ENCODE data around the gene ENPEP.
"Not testable (repeated sequence)": the region's sequence is repeated elsewhere in the genome, so short reads cannot be mapped to it uniquely, and the experiment has no call there.

Gene ENPEP

GRCh38 chr4:110484029-110484428, 8.1 kb downstream of the ENPEP start:
- DNase-seq (ENCODE audit: low read depth) = no peak

DNA sequence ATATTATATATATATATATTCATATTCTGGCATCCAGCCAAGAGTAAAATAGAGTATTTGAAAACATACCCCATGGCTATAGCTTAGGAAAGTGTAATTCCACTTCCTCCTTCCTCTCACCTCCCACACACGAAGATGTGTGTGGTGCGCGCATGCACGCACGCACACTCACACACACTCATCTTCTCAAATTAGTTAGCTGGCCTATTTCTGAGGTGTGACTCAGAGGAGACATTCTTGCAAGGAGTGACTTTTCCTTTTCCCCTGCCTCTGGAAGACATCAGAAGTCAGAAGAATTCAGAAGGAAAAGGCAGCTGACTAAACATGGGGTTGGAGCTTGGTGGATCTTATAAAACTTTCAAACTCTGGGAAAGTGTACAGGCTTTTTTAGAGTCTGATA, 8.8 kb downstream of the ENPEP start:
- no peak for DNase-seq (ENCODE audit: low read depth)

DNA sequence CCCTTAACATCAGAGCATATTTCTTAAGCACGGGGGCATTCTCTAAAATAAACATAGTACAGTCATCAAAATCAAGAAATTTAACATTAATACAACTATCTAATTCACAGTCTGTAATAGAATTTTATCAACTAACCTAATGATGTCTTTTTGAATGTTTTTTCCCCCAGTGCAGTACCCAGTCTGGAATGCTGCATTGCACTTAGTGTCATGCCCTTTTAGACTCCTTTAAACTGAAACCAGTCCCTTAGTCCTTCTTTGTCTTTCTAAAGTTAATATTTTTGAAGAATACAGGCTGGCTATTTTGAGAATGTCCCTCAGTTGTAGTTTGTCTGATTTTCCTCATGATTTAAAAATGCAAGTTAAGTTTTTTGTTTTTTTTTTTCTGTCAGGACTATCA, 9.5 kb downstream of the ENPEP start:
- no peak for DNase-seq (ENCODE audit: low read depth)

DNA sequence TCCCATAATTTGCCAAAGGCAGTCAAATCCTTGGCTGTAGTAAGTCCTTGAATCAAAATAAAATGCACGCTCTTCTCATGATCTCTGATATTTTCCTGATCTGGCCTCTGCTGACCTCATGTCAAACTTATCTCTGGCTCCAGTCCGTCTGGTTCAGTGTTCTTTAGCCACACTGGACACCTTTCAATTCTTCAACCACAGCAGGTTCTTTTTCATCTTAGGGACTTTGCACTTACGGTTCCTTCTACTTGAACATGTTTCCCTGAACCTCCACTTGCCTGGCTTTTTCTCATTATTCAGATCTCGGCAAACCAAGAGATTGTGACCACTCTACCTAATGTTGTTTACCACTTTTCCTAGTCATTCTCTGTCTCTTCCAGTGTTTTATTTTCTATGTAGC, 10.3 kb downstream of the ENPEP start:
- no peak for DNase-seq (ENCODE audit: low read depth)

DNA sequence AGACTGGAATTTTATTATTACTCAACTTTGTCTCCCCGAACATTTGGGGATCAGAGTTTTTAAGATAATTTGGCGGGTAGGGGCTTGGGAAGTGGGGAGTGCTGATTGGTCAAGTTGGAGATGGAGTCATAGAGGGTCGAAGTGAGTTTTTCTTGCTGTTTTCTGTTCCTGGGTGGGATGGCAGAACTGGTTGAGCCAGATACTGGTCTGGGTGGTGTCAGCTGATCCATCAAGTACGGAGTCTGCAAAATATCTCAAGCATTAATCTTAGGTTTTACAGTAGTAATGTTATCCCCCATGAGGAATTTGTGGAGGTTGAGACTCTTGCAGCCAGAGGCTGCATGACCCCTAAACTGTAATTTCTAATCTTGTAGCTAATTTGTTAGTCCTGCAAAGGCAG, 10.9 kb downstream of the ENPEP start:
- DNase-seq (ENCODE audit: low read depth) = not testable (repeated sequence)

- no peak for DNase-seq (ENCODE audit: low read depth)
These were observed 11.9 kb downstream of the ENPEP start for GRCh38 chr4:110487873-110488272.

DNA sequence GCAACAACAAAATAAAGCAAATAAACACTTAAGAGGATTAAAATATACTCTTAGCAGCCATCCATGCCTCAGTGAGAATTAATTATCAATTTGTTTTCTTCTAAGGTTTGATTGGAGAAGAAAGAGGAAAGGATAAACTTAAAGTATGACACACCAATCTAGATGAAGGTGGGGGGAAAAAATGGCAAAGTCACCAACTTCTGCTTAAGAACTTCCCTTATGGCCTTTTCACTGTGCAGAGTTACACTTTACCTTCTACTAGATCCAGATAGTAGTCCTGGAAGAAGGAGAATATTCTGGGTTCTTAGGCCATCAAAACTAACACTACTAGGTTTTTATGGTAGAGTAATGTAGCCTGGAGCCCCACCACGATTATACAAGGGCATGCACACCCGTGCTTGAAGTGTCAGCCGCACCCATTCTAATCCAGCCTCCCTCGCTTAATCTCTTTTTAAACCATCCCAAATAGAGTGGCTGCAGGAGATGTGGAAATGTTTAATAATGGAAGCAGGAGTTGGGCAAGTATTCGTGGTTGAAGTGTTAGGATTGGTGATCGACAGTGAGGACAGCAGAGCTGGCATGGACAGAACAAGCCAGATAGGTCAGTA, 14.1 kb downstream of the ENPEP start:
- no peak for DNase-seq (ENCODE audit: low read depth)

DNA sequence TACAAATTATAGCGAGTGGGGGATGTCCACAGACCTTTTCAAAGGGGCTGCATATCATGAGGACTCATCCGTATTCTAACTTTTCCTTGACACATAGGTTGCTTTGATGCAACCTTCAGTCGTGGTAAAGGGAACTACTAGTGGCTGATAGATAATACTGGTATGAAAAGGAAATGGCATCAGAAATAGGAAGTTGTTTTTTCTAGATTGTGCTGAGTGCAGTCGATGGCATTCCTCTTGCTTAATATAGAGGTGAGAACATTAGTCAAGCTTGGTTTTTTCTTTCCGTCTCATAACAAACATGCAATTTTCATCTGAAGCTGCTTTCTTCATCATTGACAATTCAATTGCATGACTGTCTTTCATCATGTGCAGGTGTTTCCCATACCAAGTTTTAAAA, 16.6 kb downstream of the ENPEP start:
- DNase-seq (ENCODE audit: low read depth) = no peak

DNA sequence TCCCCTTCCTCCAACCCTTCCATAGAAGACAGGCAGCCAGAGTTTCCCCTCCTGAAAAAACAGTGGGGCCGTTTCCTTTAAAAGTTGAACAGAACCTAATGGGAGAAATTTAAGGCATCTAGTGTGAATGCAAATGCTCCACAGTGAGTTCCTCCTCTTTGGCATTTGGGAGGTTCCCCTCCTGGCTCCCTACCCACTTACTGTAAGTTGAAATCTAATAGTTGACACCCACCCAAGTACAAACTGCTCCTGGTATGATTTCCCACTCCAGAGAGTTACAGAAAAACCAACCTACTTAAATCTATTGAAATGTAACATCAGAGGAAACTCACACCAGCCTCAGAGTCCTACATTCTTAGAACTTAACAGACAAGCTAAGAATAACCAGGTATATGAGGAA, 17.6 kb downstream of the ENPEP start:
- DNase-seq (ENCODE audit: low read depth) = no peak

DNA sequence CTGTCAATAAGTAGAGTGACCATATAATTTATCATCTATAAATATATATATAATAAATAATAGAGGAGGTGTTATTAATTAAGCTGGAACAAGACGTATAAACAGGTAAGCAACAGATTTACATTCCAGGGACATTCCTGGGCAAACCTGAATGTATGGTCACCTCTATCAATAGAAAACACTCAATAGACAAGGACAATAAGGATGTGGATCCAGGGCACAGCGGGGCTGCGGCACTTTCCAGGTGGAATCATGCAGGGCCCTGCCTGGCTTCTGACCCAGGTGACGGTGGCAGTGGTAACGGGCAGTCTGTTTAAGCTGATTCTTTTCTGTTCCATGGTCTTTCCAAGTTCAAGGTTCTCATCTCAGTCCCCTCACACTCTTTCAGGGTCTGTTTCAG, 22.5 kb downstream of the ENPEP start:
- DNase-seq (ENCODE audit: low read depth) = no peak

GRCh38 chr4:110499126-110499525, 23.2 kb downstream of the ENPEP start:
- DNase-seq (ENCODE audit: low read depth) = no peak

GRCh38 chr4:110501826-110502225, 25.9 kb downstream of the ENPEP start:
- DNase-seq (ENCODE audit: low read depth) = no peak

DNA sequence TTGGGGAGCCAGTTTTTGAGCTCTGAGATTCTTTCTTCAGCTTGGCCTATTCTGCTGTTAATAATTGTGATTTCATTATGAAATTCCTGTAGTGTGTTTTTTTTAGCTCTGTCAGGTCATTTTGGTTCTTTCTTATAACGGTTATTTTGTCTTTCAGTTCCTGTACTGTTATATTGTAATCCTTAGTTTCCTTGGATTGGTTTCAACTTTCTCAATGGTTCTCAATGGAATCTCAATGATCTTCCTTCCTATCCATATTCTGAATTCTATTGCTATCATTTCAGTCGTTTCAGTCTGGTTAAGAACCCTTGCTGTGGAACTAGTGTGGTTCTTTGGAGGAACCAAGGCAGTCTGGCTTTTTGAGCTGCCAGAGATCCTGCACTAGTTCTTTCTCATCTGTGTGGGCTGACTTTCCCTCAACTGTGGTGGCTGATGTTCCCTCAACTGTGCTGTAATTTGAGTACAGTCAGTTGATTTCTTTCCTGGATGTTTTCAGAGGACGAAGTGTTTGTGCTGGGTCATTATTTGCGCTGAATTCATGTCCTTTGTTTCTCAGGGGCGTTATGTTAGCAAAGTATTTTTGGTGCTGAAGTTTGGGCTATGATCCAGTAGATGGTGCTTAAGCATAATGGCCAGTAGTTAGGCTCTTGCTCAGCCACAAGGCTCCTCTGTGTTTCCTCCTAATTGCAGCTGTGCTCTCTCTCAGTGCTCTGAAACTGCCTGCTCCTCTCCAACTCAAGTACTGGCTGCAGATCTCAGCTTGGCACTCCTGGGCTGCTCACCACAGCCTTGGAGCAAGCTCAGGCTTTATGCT, 27.5 kb downstream of the ENPEP start:
- no peak for DNase-seq (ENCODE audit: low read depth)

- DNase-seq (ENCODE audit: low read depth) = no peak
These were observed 28.1 kb downstream of the ENPEP start for GRCh38 chr4:110504084-110504435.

DNA sequence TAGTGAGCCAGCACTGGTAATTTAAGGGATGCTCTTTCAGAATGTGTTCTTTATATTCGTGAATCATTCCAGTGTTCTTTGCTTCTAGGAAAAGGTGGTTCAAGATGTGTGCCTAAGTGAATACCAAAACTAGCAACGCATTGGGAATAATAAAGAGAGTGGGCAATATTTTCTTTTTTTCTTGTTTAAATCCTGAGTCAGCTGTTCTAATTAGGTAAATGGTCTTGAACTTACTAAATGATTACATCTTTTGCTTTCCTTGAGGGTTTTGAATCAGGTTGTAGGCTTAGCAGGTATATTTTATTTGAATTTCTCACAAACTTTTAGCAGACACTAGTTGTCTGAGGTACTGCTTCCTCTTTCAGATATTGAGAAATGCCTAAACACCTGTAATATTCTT, 29.5 kb downstream of the ENPEP start:
- DNase-seq (ENCODE audit: low read depth) = no peak

GRCh38 chr4:110508827-110509710, 33.1 kb downstream of the ENPEP start:
- DNase-seq (ENCODE audit: low read depth) = no peak

GRCh38 chr4:110510277-110510676, 34.3 kb downstream of the ENPEP start:
- DNase-seq (ENCODE audit: low read depth) = no peak

- no peak for DNase-seq (ENCODE audit: low read depth)
These were observed 35.1 kb downstream of the ENPEP start for GRCh38 chr4:110510955-110511544.

DNA sequence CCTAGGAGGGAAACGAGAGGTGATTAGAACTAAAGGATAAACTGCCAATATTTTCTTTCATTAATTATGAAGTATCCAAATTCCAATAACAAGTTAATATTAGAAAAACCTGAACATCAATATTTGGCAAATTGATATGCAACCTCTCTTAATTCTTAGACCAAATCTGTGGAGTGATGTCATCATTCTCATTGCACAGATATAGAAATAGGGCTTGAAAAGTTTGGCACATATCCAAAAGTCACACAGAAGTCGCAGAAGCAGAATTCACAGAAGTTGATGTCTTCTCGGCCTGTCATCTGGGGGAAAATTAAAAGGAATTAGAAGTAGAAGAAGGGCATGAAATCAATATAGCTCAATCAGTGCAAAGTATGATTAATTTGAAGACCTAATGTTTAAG, 36.9 kb downstream of the ENPEP start:
- DNase-seq (ENCODE audit: low read depth) = no peak

GRCh38 chr4:110514889-110515479, 39.0 kb downstream of the ENPEP start:
- no peak for DNase-seq (ENCODE audit: low read depth)

- DNase-seq (ENCODE audit: low read depth) = no peak
These were observed 39.7 kb downstream of the ENPEP start for GRCh38 chr4:110515676-110516075.
